Upper lobe of left lung (tissue), 4 donors: Measurements from ENCODE around the gene FASTKD3.
A peak's percentile ranks its signal among the peaks of the same experiment; 100 is the strongest.

Experiments
- EP300 ChIP-seq, 4 donors: sonication (generic); formaldehyde crosslinking; IDR thresholded peaks; one replicate each; pipeline ENCODE4 v1.5.1; 2017; ENCODE audit warnings: antibody characterized with exemption in 4 of 4, control low read depth in 2 of 4
- POLR2AphosphoS5 ChIP-seq, 2 donors: sonication (generic); formaldehyde crosslinking; IDR thresholded peaks; one replicate each; pipeline ENCODE4 v1.5.1; 2017; ENCODE audit warnings: antibody characterized with exemption in 2 of 2
- TF ChIP-seq, protein P1 (sequence below), 6 experiments: fragments of 450-650 bp in 4 of 6; fragments of 200-600 bp in 2 of 6; sonication (generic) in 2 of 6; IDR thresholded peaks; one replicate each; pipeline ENCODE4 v1.5.1; 2016 to 2019; ENCODE audit warnings: antibody characterized with exemption in 6 of 6

- TF ChIP-seq, protein P1, sequence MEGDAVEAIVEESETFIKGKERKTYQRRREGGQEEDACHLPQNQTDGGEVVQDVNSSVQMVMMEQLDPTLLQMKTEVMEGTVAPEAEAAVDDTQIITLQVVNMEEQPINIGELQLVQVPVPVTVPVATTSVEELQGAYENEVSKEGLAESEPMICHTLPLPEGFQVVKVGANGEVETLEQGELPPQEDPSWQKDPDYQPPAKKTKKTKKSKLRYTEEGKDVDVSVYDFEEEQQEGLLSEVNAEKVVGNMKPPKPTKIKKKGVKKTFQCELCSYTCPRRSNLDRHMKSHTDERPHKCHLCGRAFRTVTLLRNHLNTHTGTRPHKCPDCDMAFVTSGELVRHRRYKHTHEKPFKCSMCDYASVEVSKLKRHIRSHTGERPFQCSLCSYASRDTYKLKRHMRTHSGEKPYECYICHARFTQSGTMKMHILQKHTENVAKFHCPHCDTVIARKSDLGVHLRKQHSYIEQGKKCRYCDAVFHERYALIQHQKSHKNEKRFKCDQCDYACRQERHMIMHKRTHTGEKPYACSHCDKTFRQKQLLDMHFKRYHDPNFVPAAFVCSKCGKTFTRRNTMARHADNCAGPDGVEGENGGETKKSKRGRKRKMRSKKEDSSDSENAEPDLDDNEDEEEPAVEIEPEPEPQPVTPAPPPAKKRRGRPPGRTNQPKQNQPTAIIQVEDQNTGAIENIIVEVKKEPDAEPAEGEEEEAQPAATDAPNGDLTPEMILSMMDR (IDR thresholded peaks at IDR 0.05), result peak in 2 of 6 experiments; percentile 32 to 35
- TF ChIP-seq EP300 (IDR thresholded peaks at IDR 0.05) (no peak), POLR2AphosphoS5 (IDR thresholded peaks at IDR 0.05) (peak; percentile 70 to 91)
Observed at GRCh38 chr5:7868773-7869473, at the start of gene FASTKD3, which contains the start of gene MTRR.
